Calu3 (cell line): ENCODE data around the gene TPT1. TPM values are rescaled to one million over a fixed set of nuclear protein-coding genes. Genes with fewer than 3 reads are reported as not detected.
"Not testable (repeated sequence)": the region's sequence is repeated elsewhere in the genome, so short reads cannot be mapped to it uniquely, and the experiment has no call there.

Source experiments
- BruUV-seq: library from RNA; stranded (reverse); fragments of 400-500 nt; replicated peaks from 2 replicates; lab custom pipeline; 2021; lab: Mats Ljungman, UMichigan
- CTCF ChIA-PET: fragments of 300-600 bp; sonication (Branson Sonifier 250); formaldehyde crosslinking; loops from one replicate; lab custom pipeline; 2022; ENCODE audit warnings: antibody characterized with exemption; lab: Charles Lee
- DNase-seq: peaks from one replicate; pipeline ENCODE4 v3.0.0; 2022
- H3K27ac Mint-ChIP-seq: one replicate; pipeline ENCODE4 v1.8.0; 2022; ENCODE audit warnings: mixed read lengths; ENCODE audit not compliant: unreplicated experiment
- H3K27me3 Mint-ChIP-seq: one replicate; pipeline ENCODE4 v1.8.0; 2022; ENCODE audit warnings: mixed read lengths; ENCODE audit not compliant: unreplicated experiment
- H3K36me3 Mint-ChIP-seq: one replicate; pipeline ENCODE4 v1.8.0; 2022; ENCODE audit warnings: mild to moderate bottlenecking, moderate library complexity, mixed read lengths; ENCODE audit not compliant: insufficient read depth, unreplicated experiment
- H3K4me1 Mint-ChIP-seq: one replicate; pipeline ENCODE4 v1.8.0; 2022; ENCODE audit warnings: mild to moderate bottlenecking, low read depth, mixed read lengths; ENCODE audit not compliant: unreplicated experiment
- H3K4me3 Mint-ChIP-seq: one replicate; pipeline ENCODE4 v1.8.0; 2022; ENCODE audit warnings: mild to moderate bottlenecking, low read depth, moderate library complexity, mixed read lengths; ENCODE audit not compliant: unreplicated experiment
- H3K9me3 Mint-ChIP-seq: one replicate; pipeline ENCODE4 v1.8.0; 2022; ENCODE audit warnings: low read depth, mixed read lengths; ENCODE audit not compliant: unreplicated experiment
- intact Hi-C: fragments of 100-400 bp; cut with micrococcal nuclease; formaldehyde crosslinking; loops from one replicate; pipeline ENCODE4 v1.10.0; 2022; ENCODE audit not compliant: unreplicated experiment
- total RNA-seq: library from RNA; stranded (reverse); gene quantifications from 2 replicates; pipeline ENCODE4 v1.2.3, GENCODE V29; 2022
- TF ChIP-seq, protein P1 (sequence below): fragments of 200-600 bp; IDR thresholded peaks from one replicate; pipeline ENCODE4 v1.8.0; 2022; ENCODE audit warnings: antibody characterized with exemption; ENCODE audit not compliant: unreplicated experiment

The TPT1 gene
- total RNA-seq, 1 experiment from 2014 or later = 1,652 TPM

- H3K4me1 Mint-ChIP-seq, DNase-seq, H3K27me3 Mint-ChIP-seq, H3K9me3 Mint-ChIP-seq, CTCF ChIA-PET, BruUV-seq, intact Hi-C loops, H3K36me3 Mint-ChIP-seq, H3K27ac Mint-ChIP-seq, H3K4me3 Mint-ChIP-seq: not testable (repeated sequence)
Observed at GRCh38 chr13:45378786-45379185, 37.8 kb upstream of the TPT1 start.

- BruUV-seq, CTCF ChIA-PET, H3K36me3 Mint-ChIP-seq, H3K27ac Mint-ChIP-seq, H3K4me3 Mint-ChIP-seq, DNase-seq, H3K9me3 Mint-ChIP-seq, H3K4me1 Mint-ChIP-seq, intact Hi-C loops, H3K27me3 Mint-ChIP-seq: not testable (repeated sequence)
Observed at GRCh38 chr13:45377314-45377713, 36.3 kb upstream of the TPT1 start.

- H3K9me3 Mint-ChIP-seq, H3K36me3 Mint-ChIP-seq, intact Hi-C loops, H3K4me3 Mint-ChIP-seq, CTCF ChIA-PET, H3K4me1 Mint-ChIP-seq, DNase-seq, BruUV-seq, H3K27me3 Mint-ChIP-seq, H3K27ac Mint-ChIP-seq: not testable (repeated sequence)
Observed at GRCh38 chr13:45376651-45377050, 35.7 kb upstream of the TPT1 start.

DNA sequence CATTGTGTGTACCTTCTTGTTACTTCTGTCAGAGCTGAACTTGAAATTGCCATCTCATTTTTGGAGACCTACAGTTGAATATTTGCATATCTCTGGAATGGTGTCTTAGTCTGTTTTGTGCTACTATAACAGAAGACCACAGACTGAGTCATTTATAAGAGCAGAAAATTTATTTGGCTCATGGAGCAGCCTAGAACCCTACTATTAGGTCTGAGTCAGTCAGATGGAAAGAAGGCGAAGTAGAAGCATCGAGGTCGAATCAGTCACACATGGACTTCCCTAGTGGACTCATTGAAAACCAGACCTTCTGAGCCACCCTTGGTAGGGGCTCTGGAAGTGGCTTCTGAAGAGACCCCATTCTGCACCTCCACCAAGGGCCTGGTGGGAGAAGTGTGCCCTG, 33.9 kb upstream of the TPT1 start:
- no peak overlapping the region for H3K4me3 Mint-ChIP-seq
- no peaks in the 10 kb centered on the region for H3K9me3 Mint-ChIP-seq
- no peaks in the 10 kb centered on the region for H3K27me3 Mint-ChIP-seq
- peaks cover 9% of the 10 kb centered on the region for H3K36me3 Mint-ChIP-seq
- intact Hi-C loops = no loop called here
- H3K4me1 Mint-ChIP-seq = peaks cover 6% of the 10 kb centered on the region
- TF ChIP-seq, protein P1, sequence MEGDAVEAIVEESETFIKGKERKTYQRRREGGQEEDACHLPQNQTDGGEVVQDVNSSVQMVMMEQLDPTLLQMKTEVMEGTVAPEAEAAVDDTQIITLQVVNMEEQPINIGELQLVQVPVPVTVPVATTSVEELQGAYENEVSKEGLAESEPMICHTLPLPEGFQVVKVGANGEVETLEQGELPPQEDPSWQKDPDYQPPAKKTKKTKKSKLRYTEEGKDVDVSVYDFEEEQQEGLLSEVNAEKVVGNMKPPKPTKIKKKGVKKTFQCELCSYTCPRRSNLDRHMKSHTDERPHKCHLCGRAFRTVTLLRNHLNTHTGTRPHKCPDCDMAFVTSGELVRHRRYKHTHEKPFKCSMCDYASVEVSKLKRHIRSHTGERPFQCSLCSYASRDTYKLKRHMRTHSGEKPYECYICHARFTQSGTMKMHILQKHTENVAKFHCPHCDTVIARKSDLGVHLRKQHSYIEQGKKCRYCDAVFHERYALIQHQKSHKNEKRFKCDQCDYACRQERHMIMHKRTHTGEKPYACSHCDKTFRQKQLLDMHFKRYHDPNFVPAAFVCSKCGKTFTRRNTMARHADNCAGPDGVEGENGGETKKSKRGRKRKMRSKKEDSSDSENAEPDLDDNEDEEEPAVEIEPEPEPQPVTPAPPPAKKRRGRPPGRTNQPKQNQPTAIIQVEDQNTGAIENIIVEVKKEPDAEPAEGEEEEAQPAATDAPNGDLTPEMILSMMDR = no peak
- no peak overlapping the region for H3K27ac Mint-ChIP-seq
- CTCF ChIA-PET = no interaction called here
- no TSS peak for BruUV-seq
- no peak for DNase-seq

- BruUV-seq = no TSS peak
- H3K27ac Mint-ChIP-seq = no peak overlapping the region
- peaks cover 24% of the 10 kb centered on the region for H3K4me1 Mint-ChIP-seq
- H3K4me3 Mint-ChIP-seq = no peak overlapping the region
- intact Hi-C loops = no loop called here
- CTCF ChIA-PET = interaction anchor here (0.6 kb wide), 2 partner anchors 33 to 43 kb away, joined by 3 to 4 read pairs; no protein-coding TSS in a partner anchor
- TF ChIP-seq, protein P1 = no peak
- no peak for DNase-seq
- H3K9me3 Mint-ChIP-seq = no peaks in the 10 kb centered on the region
- peaks cover 18% of the 10 kb centered on the region for H3K36me3 Mint-ChIP-seq
- no peaks in the 10 kb centered on the region for H3K27me3 Mint-ChIP-seq
Observed at GRCh38 chr13:45373162-45373547, 32.2 kb upstream of the TPT1 start.
